HCT116 (cell line): Measurements from ENCODE around the gene RIMS4. TPM values are rescaled to one million over a fixed set of nuclear protein-coding genes. Genes with fewer than 3 reads are reported as not detected.

Source experiments
- ATAC-seq: fragments of 200-7000 bp; cut with Tn5 transposase; 2 replicates; pipeline ENCODE4 v1.9.1; 2020; ENCODE audit warnings: mild to moderate bottlenecking, moderate library complexity
- BruUV-seq: library from RNA; stranded (reverse); fragments of 400-500 nt; replicated peaks from 2 replicates; lab custom pipeline; 2021; lab: Mats Ljungman, UMichigan
- CTCF ChIA-PET: fragments of 300-600 bp; sonication (Branson Sonifier 250); formaldehyde crosslinking; loops from one replicate; lab custom pipeline; 2021; ENCODE audit warnings: antibody characterized with exemption; lab: Charles Lee
- POLR2A ChIA-PET: fragments of 300-600, 350-600 bp; sonication (Branson Sonifier 250); formaldehyde crosslinking; loops from one replicate; lab custom pipeline; 2021; ENCODE audit warnings: antibody characterized with exemption; lab: Charles Lee
- RAD21 ChIA-PET, 2 experiments: fragments of 300-600 bp; sonication (Branson Sonifier 250); formaldehyde crosslinking; loops; one replicate each; lab custom pipeline; 2023; ENCODE audit warnings: low total read pairs in 2 of 2; ENCODE audit not compliant: uncharacterized antibody in 2 of 2, unreplicated experiment in 2 of 2, low non-redundant PET in 1 of 2; lab: Charles Lee
- DNase-seq: peaks from one replicate; pipeline ENCODE4 v3.0.0-alpha.2; 2010; ENCODE audit warnings: low read depth, low spot score
- H2AFZ ChIP-seq: fragments of 200-600 bp; shearing (Covaris generic), sonication (generic); 2 replicates; pipeline ENCODE4 v1.6.1; 2017; ENCODE audit warnings: low read depth, mixed run types, mixed read lengths, antibody characterized with exemption, low read length; ENCODE audit not compliant: poor library complexity, severe bottlenecking
- H3K27ac ChIP-seq: 2 replicates; pipeline ENCODE4 v1.5.1; 2012; ENCODE audit warnings: low read depth, low read length
- H3K27me3 ChIP-seq: fragments of 200-600 bp; sonication (generic); 2 replicates; pipeline ENCODE4 v1.6.1; 2016; ENCODE audit warnings: mixed run types, low read length, mixed read lengths; ENCODE audit not compliant: insufficient read depth
- H3K36me3 ChIP-seq, 2 experiments: fragments of 200-500 bp in 1 of 2; fragments of 200-600 bp in 1 of 2; sonication (Bioruptor generic) in 1 of 2; sonication (generic) in 1 of 2; 2 replicates each; pipeline versions ENCODE4 v1.5.1 to v1.6.1; 2014 to 2016; ENCODE audit warnings: low read length in 2 of 2, inconsistent platforms in 1 of 2, mixed read lengths in 1 of 2, mixed run types in 1 of 2; ENCODE audit not compliant: insufficient read depth in 2 of 2, control insufficient read depth in 1 of 2
- H3K4me1 ChIP-seq, 2 experiments: fragments of 200-600 bp in 1 of 2; sonication (generic) in 1 of 2; 2 replicates each; pipeline versions ENCODE4 v1.5.1 to v1.6.1; 2012 to 2017; ENCODE audit warnings: low read length in 2 of 2, inconsistent platforms in 1 of 2, mild to moderate bottlenecking in 1 of 2, mixed read lengths in 1 of 2, mixed run types in 1 of 2, moderate library complexity in 1 of 2; ENCODE audit not compliant: insufficient read depth in 2 of 2, control insufficient read depth in 1 of 2
- H3K4me2 ChIP-seq: fragments of 200-600 bp; sonication (generic); 2 replicates; pipeline ENCODE4 v1.6.1; 2017; ENCODE audit warnings: mixed run types, low read length, mixed read lengths
- H3K4me3 ChIP-seq, 2 experiments: fragments of 200-600 bp in 1 of 2; sonication (generic) in 1 of 2; replicated peaks in 1 of 2; 2 replicates each; pipeline ENCODE4 v1.5.1; 2011 to 2016; ENCODE audit warnings: low read length in 2 of 2, control low read depth in 1 of 2, low read depth in 1 of 2, mild to moderate bottlenecking in 1 of 2, mixed read lengths in 1 of 2, mixed run types in 1 of 2
- H3K79me2 ChIP-seq: fragments of 200-600 bp; sonication (generic); 2 replicates; pipeline ENCODE4 v1.6.1; 2017; ENCODE audit warnings: mild to moderate bottlenecking, mixed run types, low read length, moderate library complexity, mixed read lengths; ENCODE audit not compliant: insufficient read depth
- H3K9ac ChIP-seq: fragments of 200-600 bp; sonication (generic); 2 replicates; pipeline ENCODE4 v1.6.1; 2016; ENCODE audit warnings: low read length, mixed read lengths
- H3K9me2 ChIP-seq: fragments of 200-600 bp; sonication (generic), shearing (Covaris generic); 2 replicates; pipeline ENCODE4 v1.6.1; 2017; ENCODE audit warnings: mixed run types, mild to moderate bottlenecking, moderate library complexity; ENCODE audit not compliant: insufficient read depth
- H3K9me3 ChIP-seq, 2 experiments: fragments of 200-500 bp in 1 of 2; fragments of 200-600 bp in 1 of 2; sonication (Bioruptor generic) in 1 of 2; sonication (generic) in 1 of 2; 2 replicates each; pipeline ENCODE4 v1.6.1; 2014 to 2017; ENCODE audit warnings: low read length in 2 of 2, mixed read lengths in 2 of 2, inconsistent platforms in 1 of 2, low read depth in 1 of 2, mild to moderate bottlenecking in 1 of 2, mixed run types in 1 of 2, moderate library complexity in 1 of 2; ENCODE audit not compliant: control insufficient read depth in 1 of 2, insufficient read depth in 1 of 2
- H4K20me1 ChIP-seq: fragments of 200-600 bp; sonication (generic), shearing (Covaris generic); 2 replicates; pipeline ENCODE4 v1.6.1; 2017; ENCODE audit warnings: mixed run types, mild to moderate bottlenecking, moderate library complexity; ENCODE audit not compliant: insufficient read depth
- CBX3 ChIP-seq: IDR thresholded peaks from 2 replicates; pipeline ENCODE4 v1.6.1; 2012; ENCODE audit warnings: low read depth
- CEBPB ChIP-seq: IDR thresholded peaks from 2 replicates; pipeline ENCODE4 v1.6.1; 2012; ENCODE audit warnings: low read depth
- CTCF ChIP-seq, 3 experiments: fragments of 200-600 bp in 1 of 3; sonication (generic) in 1 of 3; IDR thresholded peaks in 2 of 3; conservative IDR thresholded peaks in 1 of 3; 2 replicates each; pipeline ENCODE4 v1.5.1; 2012 to 2017; ENCODE audit warnings: low read depth in 2 of 3, low read length in 2 of 3, antibody characterized with exemption in 1 of 3, borderline replicate concordance in 1 of 3, control low read depth in 1 of 3, mild to moderate bottlenecking in 1 of 3, mixed read lengths in 1 of 3, mixed run types in 1 of 3, moderate library complexity in 1 of 3; ENCODE audit not compliant: insufficient read depth in 1 of 3
- POLR2AphosphoS5 ChIP-seq: IDR thresholded peaks from 2 replicates; pipeline ENCODE4 v1.6.1; 2011; ENCODE audit warnings: mild to moderate bottlenecking, low read depth, low read length, moderate library complexity
- SIN3A ChIP-seq: IDR thresholded peaks from 2 replicates; pipeline ENCODE4 v1.6.1; 2012; ENCODE audit warnings: low read depth
- SRF ChIP-seq: IDR thresholded peaks from 2 replicates; pipeline ENCODE4 v1.6.1; 2012; ENCODE audit warnings: low read depth
- ZBTB33 ChIP-seq: IDR thresholded peaks from 2 replicates; pipeline ENCODE4 v1.6.1; 2011; ENCODE audit warnings: mild to moderate bottlenecking, low read length, moderate library complexity; ENCODE audit not compliant: insufficient replicate concordance; ENCODE audit errors: extremely low read depth
- ZFX ChIP-seq: fragments of 450-650 bp; IDR thresholded peaks from 2 replicates; pipeline ENCODE4 v1.6.1; 2017
- ZNF274 ChIP-seq: fragments of 200-500 bp; sonication (Bioruptor generic); IDR thresholded peaks from 2 replicates; pipeline ENCODE4 v1.6.1; 2014; ENCODE audit warnings: mild to moderate bottlenecking, low read depth, low read length, inconsistent platforms
- intact Hi-C: fragments of 100-400 bp; cut with micrococcal nuclease; formaldehyde crosslinking; loops from 2 replicates; pipeline ENCODE4 v1.10.0; 2022
- total RNA-seq: library from RNA; stranded (reverse); gene quantifications from one replicate; pipeline ENCODE4 v1.2.1, GENCODE V29; 2021; ENCODE audit not compliant: unreplicated experiment
- TF ChIP-seq, protein P1 (sequence below): IDR thresholded peaks from 2 replicates; pipeline ENCODE4 v1.6.1; 2012

Gene RIMS4
- total RNA-seq, 1 experiment from 2014 or later, result 0.05 TPM

GRCh38 chr20:44732327-44732726 lies 78.0 kb downstream of the RIMS4 start:
- H4K20me1 ChIP-seq, result no peaks in the 10 kb centered on the region
- RAD21 ChIA-PET, result interaction anchor here (1.6 to 2.0 kb wide), 3 partner anchors 39 to 49 kb away, joined by 3 to 27 read pairs (median 7); no protein-coding TSS in a partner anchor
- no peak overlapping the region for H3K4me3 ChIP-seq
- POLR2A ChIA-PET, result interaction anchor here (1.3 to 1.9 kb wide), 2 partner anchors 47 to 48 kb away, joined by 3 to 5 read pairs; no protein-coding TSS in a partner anchor
- no peaks in the 10 kb centered on the region for H3K27me3 ChIP-seq
- BruUV-seq, result no TSS peak
- no peaks in the 10 kb centered on the region for H3K79me2 ChIP-seq
- H3K36me3 ChIP-seq, result no peaks in the 10 kb centered on the region
- TF ChIP-seq ZBTB33 (no peak), CEBPB (no peak), POLR2AphosphoS5 (no peak), ZFX (no peak), SRF (no peak), SIN3A (no peak), CBX3 (no peak), ZNF274 (no peak), CTCF (IDR thresholded peaks at IDR 0.05 in 2 of 3, conservative IDR thresholded peaks at IDR 0.05 in 1 of 3; ENCODE audit: borderline replicate concordance in 1 of 3, insufficient read depth in 1 of 3, low read depth in 2 of 3, low read length in 2 of 3) (no peak)
- TF ChIP-seq, protein P1, sequence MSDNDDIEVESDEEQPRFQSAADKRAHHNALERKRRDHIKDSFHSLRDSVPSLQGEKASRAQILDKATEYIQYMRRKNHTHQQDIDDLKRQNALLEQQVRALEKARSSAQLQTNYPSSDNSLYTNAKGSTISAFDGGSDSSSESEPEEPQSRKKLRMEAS, result no peak
- DNase-seq (no peak), ATAC-seq (no peak)
- intact Hi-C loops, result no loop called here
- no peak overlapping the region for H3K27ac ChIP-seq
- CTCF ChIA-PET, result interaction anchor here (1.5 to 7.3 kb wide), 5 partner anchors 11 to 48 kb away, joined by 3 to 160 read pairs (median 9); no protein-coding TSS in a partner anchor
- no peak overlapping the region for H3K4me2 ChIP-seq
- H3K9me3 ChIP-seq, result no peaks in the 10 kb centered on the region
- H3K4me1 ChIP-seq, result peaks cover 32 to 56% of the 10 kb centered on the region in 2 experiments
- H3K9me2 ChIP-seq, result no peaks in the 10 kb centered on the region
- H3K9ac ChIP-seq, result no peak overlapping the region
- H2AFZ ChIP-seq, result no peak overlapping the region
